CMK (cell line): ENCODE measurements around the gene DHRS7C.

Experiments
- DNase-seq: peaks from one replicate; pipeline ENCODE4 v3.0.0-alpha.2; 2010; ENCODE audit warnings: low read depth

Gene DHRS7C

GRCh38 chr17:9790889-9791876 lies at the start of gene DHRS7C:
Gene DHRS7C (minus strand): TSS chr17:9791592. CDS start chr17:9791284, 308 bp downstream.
- no peak for DNase-seq

- DNase-seq, result no peak
Measured at GRCh38 chr17:9839433-9839832, 48.0 kb upstream of the DHRS7C start.

GRCh38 chr17:9837551-9838471 lies 46.4 kb upstream of the DHRS7C start:
- no peak for DNase-seq

- DNase-seq, result no peak
Measured at GRCh38 chr17:9833922-9834321, 42.5 kb upstream of the DHRS7C start.

GRCh38 chr17:9830711-9831110 lies 39.3 kb upstream of the DHRS7C start:
- DNase-seq, result no peak

- no peak for DNase-seq
Measured at GRCh38 chr17:9829343-9829742, 38.0 kb upstream of the DHRS7C start.

- no peak for DNase-seq
Measured at GRCh38 chr17:9828296-9829295, 37.2 kb upstream of the DHRS7C start.

- DNase-seq, result no peak
Measured at GRCh38 chr17:9825641-9826150, 34.3 kb upstream of the DHRS7C start, which contains the start of gene GLP2R. Gene GLP2R (plus strand): TSS chr17:9825924. CDS start chr17:9826064, 140 bp downstream.

- DNase-seq, result no peak
Measured at GRCh38 chr17:9824797-9825338, 33.5 kb upstream of the DHRS7C start.

- no peak for DNase-seq
Measured at GRCh38 chr17:9824094-9824493, 32.7 kb upstream of the DHRS7C start.

GRCh38 chr17:9821921-9822320 lies 30.5 kb upstream of the DHRS7C start, which contains the start of gene GSG1L2:
Gene GSG1L2 (minus strand): TSS chr17:9822079. CDS start chr17:9822071, 8 bp downstream.
- DNase-seq, result no peak

- DNase-seq, result no peak
Measured at GRCh38 chr17:9820448-9820847, 29.1 kb upstream of the DHRS7C start.

- DNase-seq, result no peak
Measured at GRCh38 chr17:9818760-9819159, 27.4 kb upstream of the DHRS7C start.

GRCh38 chr17:9817086-9817485 lies 25.7 kb upstream of the DHRS7C start:
- no peak for DNase-seq

GRCh38 chr17:9816472-9816871 lies 25.1 kb upstream of the DHRS7C start:
- no peak for DNase-seq

GRCh38 chr17:9814337-9814945 lies 23.0 kb upstream of the DHRS7C start:
- DNase-seq, result no peak

- DNase-seq, result no peak
Measured at GRCh38 chr17:9813166-9813565, 21.8 kb upstream of the DHRS7C start.

GRCh38 chr17:9811537-9811936 lies 20.1 kb upstream of the DHRS7C start:
- no peak for DNase-seq

GRCh38 chr17:9811086-9811485 lies 19.7 kb upstream of the DHRS7C start:
- DNase-seq, result no peak
